K562 (cell line): Measurements from ENCODE around the gene OLFML2A. TPM values are rescaled to one million over a fixed set of nuclear protein-coding genes. Genes with fewer than 3 reads are reported as not detected.

Experiments
- ARID2 ChIP-seq: fragments of 450-650 bp; IDR thresholded peaks from 2 replicates; pipeline ENCODE4 v1.6.1; 2017; ENCODE audit warnings: antibody characterized with exemption, mild to moderate bottlenecking
- CHD2 ChIP-seq: IDR thresholded peaks from 2 replicates; pipeline ENCODE4 v1.6.1; 2011; ENCODE audit warnings: low read depth, low read length
- COPS2 ChIP-seq: fragments of 450-650 bp; conservative IDR thresholded peaks from 2 replicates; pipeline ENCODE4 v1.6.1; 2016; ENCODE audit warnings: mild to moderate bottlenecking, moderate library complexity
- CSDE1 ChIP-seq, 2 experiments: fragments of 450-650 bp; IDR thresholded peaks; 2 replicates each; pipeline ENCODE4 v1.6.1; 2016; ENCODE audit warnings: mild to moderate bottlenecking in 1 of 2
- HNRNPUL1 ChIP-seq: fragments of 200-400 bp; formaldehyde crosslinking; IDR thresholded peaks from 2 replicates; pipeline ENCODE4 v1.6.1; 2017; ENCODE audit warnings: low read length
- LARP7 ChIP-seq: fragments of 450-650 bp; IDR thresholded peaks from 2 replicates; pipeline ENCODE4 v1.6.1; 2016
- MCM2 ChIP-seq: fragments of 450-650 bp; IDR thresholded peaks from 2 replicates; pipeline ENCODE4 v1.6.1; 2017; ENCODE audit warnings: low read depth, mild to moderate bottlenecking
- MTA3 ChIP-seq: fragments of 450-650 bp; formaldehyde crosslinking; IDR thresholded peaks from 2 replicates; pipeline ENCODE4 v1.6.1; 2017; ENCODE audit warnings: mild to moderate bottlenecking, borderline replicate concordance
- MYBL2 ChIP-seq, 2 experiments: fragments of 450-650 bp in 1 of 2; sonication (generic) in 1 of 2; formaldehyde crosslinking in 1 of 2; IDR thresholded peaks; 2 replicates each; pipeline versions ENCODE4 v1.6.1 to v1.8.1; 2017 to 2022; ENCODE audit warnings: borderline replicate concordance in 1 of 2, inconsistent platforms in 1 of 2, low read depth in 1 of 2, mild to moderate bottlenecking in 1 of 2, missing genetic modification reagents in 1 of 2, moderate library complexity in 1 of 2
- NFIX ChIP-seq: fragments of 250-450 bp; sonication (Bioruptor Pico); IDR thresholded peaks from 2 replicates; pipeline ENCODE4 v1.4.0; 2020; ENCODE audit warnings: low read depth, mild to moderate bottlenecking, moderate library complexity
- PHF20 ChIP-seq: fragments of 450-650 bp; IDR thresholded peaks from 2 replicates; pipeline ENCODE4 v1.6.1; 2018; ENCODE audit not compliant: partially characterized antibody
- POLR3G ChIP-seq: IDR thresholded peaks from 2 replicates; pipeline ENCODE4 v1.6.1; 2011; ENCODE audit not compliant: insufficient read length, insufficient replicate concordance; ENCODE audit errors: extremely low read depth
- PYGO2 ChIP-seq: fragments of 450-650 bp; IDR thresholded peaks from 2 replicates; pipeline ENCODE4 v1.6.1; 2016; ENCODE audit warnings: mild to moderate bottlenecking, missing genetic modification characterization, moderate library complexity, missing compliant biosample characterization
- RBM22 ChIP-seq: fragments of 200-400 bp; formaldehyde crosslinking; IDR thresholded peaks from 2 replicates; pipeline ENCODE4 v1.6.1; 2018; ENCODE audit warnings: low read length, low read depth; ENCODE audit not compliant: poor library complexity, severe bottlenecking
- ZNF212 ChIP-seq: fragments of 450-650 bp; formaldehyde crosslinking; IDR thresholded peaks from 2 replicates; pipeline ENCODE4 v1.4.0; 2020; ENCODE audit warnings: mild to moderate bottlenecking
- polyA plus RNA-seq, 8 experiments: library from polyadenylated mRNA; depleted of rRNA in 4 of 8; stranded (reverse) in 5 of 8; unstranded in 3 of 8; fragments of >200 nt; fragmentation: Nextera tagmentation in 2 of 8; fragmentation: Illumina TruSeq in 1 of 8; extraction: Ambion mirVana in 2 of 8; extraction: Trizol in 1 of 8; gene quantifications; 2 replicates each; pipeline versions ENCODE4 v1.2.1 to v1.2.3, GENCODE V29; 2011 to 2014; ENCODE audit warnings: inconsistent platforms in 1 of 8, missing spikeins in 1 of 8
- total RNA-seq, 7 experiments: library from RNA; depleted of rRNA in 6 of 7; stranded (reverse); fragments of >200 nt in 6 of 7; fragmentation: Illumina TruSeq in 2 of 7; extraction: Trizol in 2 of 7; gene quantifications; 2 replicates each; pipeline versions ENCODE4 v1.2.1 to v1.2.3, GENCODE V29; 2011 to 2021; ENCODE audit warnings: low replicate concordance in 1 of 7
- TF ChIP-seq, protein P1 (sequence below): sonication (generic); formaldehyde crosslinking; IDR thresholded peaks from 2 replicates; pipeline ENCODE4 v1.5.0; 2020; ENCODE audit warnings: missing genetic modification reagents
- TF ChIP-seq, protein P2 (sequence below): fragments of 150-350 bp; IDR thresholded peaks from 2 replicates; pipeline ENCODE4 v1.6.1; 2014; ENCODE audit warnings: low read depth, mild to moderate bottlenecking, low read length, borderline replicate concordance
- TF ChIP-seq, protein P3 (sequence below): sonication (generic); formaldehyde crosslinking; IDR thresholded peaks from 2 replicates; pipeline ENCODE4 v1.8.0; 2022; ENCODE audit warnings: mild to moderate bottlenecking, missing genetic modification reagents
- TF ChIP-seq, protein P4 (sequence below): sonication (generic); formaldehyde crosslinking; IDR thresholded peaks from 2 replicates; pipeline ENCODE4 v1.8.0; 2022; ENCODE audit warnings: mild to moderate bottlenecking, missing genetic modification reagents, borderline replicate concordance
- TF ChIP-seq, protein P5 (sequence below): fragments of 450-650 bp; formaldehyde crosslinking; IDR thresholded peaks from 2 replicates; pipeline ENCODE4 v1.4.0; 2022; ENCODE audit warnings: missing genetic modification characterization

OLFML2A gene
- total and polyA plus RNA-seq, 9 of the 15 experiments (the other 6 are each of a cell fraction or from before 2014, with no cell fraction given), result 0.16 TPM; not detected in 8

DNA sequence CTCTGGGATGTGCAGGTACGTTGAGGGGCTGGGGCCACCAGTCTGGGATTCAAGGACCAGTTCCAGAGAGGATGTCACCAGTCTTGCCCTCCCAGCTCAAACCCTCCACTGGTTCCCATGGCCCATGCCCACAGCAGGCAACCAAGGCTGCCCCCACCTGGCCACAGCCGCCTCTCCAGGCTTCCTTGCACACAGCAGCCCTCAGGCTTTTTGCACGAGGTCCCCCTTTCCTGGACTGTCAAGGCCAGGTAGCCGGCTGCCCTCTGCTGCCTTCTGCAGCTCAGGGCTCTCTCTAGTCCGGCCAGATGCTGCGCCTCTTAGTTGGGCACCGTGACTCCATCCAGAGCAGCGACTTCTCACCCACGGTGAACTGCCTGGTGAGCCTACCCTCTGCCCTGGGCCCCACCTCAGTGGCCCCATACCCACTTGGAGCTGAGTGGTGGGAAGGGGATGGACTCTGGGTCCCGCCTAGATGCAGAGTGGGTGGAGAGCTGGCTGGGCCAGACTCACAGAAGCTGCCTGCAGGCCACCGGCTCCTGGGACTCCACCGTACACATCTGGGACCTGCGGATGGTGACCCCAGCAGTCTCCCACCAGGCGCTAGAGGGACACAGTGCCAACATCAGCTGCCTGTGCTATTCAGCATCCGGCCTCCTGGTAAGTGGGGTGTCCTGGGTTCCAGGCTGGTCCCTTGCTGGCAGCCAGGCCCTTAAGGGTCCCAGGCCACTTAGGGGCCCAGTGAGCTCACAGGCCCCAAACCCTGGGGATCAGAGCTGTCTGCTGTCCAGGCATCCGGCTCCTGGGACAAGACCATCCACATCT lies 79.2 kb downstream of the OLFML2A start (continued):
- TF ChIP-seq, protein P1, sequence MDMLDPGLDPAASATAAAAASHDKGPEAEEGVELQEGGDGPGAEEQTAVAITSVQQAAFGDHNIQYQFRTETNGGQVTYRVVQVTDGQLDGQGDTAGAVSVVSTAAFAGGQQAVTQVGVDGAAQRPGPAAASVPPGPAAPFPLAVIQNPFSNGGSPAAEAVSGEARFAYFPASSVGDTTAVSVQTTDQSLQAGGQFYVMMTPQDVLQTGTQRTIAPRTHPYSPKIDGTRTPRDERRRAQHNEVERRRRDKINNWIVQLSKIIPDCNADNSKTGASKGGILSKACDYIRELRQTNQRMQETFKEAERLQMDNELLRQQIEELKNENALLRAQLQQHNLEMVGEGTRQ (CRISPR knock-in tag), result no peak
- TF ChIP-seq HNRNPUL1, result no peak
- TF ChIP-seq, protein P2, sequence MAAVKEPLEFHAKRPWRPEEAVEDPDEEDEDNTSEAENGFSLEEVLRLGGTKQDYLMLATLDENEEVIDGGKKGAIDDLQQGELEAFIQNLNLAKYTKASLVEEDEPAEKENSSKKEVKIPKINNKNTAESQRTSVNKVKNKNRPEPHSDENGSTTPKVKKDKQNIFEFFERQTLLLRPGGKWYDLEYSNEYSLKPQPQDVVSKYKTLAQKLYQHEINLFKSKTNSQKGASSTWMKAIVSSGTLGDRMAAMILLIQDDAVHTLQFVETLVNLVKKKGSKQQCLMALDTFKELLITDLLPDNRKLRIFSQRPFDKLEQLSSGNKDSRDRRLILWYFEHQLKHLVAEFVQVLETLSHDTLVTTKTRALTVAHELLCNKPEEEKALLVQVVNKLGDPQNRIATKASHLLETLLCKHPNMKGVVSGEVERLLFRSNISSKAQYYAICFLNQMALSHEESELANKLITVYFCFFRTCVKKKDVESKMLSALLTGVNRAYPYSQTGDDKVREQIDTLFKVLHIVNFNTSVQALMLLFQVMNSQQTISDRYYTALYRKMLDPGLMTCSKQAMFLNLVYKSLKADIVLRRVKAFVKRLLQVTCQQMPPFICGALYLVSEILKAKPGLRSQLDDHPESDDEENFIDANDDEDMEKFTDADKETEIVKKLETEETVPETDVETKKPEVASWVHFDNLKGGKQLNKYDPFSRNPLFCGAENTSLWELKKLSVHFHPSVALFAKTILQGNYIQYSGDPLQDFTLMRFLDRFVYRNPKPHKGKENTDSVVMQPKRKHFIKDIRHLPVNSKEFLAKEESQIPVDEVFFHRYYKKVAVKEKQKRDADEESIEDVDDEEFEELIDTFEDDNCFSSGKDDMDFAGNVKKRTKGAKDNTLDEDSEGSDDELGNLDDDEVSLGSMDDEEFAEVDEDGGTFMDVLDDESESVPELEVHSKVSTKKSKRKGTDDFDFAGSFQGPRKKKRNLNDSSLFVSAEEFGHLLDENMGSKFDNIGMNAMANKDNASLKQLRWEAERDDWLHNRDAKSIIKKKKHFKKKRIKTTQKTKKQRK, result no peak
- peak; percentile 90 for TF ChIP-seq RBM22
- no peak for TF ChIP-seq POLR3G
- no peak for TF ChIP-seq PYGO2 (tag)
- no peak for TF ChIP-seq PHF20
- no peak for TF ChIP-seq MTA3
- no peak for TF ChIP-seq CSDE1 (IDR thresholded peaks at IDR 0.05)
- TF ChIP-seq LARP7, result no peak
- TF ChIP-seq, protein P3, sequence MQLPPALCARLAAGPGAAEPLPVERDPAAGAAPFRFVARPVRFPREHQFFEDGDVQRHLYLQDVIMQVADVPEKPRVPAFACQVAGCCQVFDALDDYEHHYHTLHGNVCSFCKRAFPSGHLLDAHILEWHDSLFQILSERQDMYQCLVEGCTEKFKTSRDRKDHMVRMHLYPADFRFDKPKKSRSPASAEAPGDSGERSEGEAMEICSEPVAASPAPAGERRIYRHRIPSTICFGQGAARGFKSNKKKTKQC (CRISPR knock-in tag), result no peak
- no peak for TF ChIP-seq NFIX (CRISPR knock-in tag)
- no peak for TF ChIP-seq ZNF212 (CRISPR knock-in tag)
- TF ChIP-seq, protein P4, sequence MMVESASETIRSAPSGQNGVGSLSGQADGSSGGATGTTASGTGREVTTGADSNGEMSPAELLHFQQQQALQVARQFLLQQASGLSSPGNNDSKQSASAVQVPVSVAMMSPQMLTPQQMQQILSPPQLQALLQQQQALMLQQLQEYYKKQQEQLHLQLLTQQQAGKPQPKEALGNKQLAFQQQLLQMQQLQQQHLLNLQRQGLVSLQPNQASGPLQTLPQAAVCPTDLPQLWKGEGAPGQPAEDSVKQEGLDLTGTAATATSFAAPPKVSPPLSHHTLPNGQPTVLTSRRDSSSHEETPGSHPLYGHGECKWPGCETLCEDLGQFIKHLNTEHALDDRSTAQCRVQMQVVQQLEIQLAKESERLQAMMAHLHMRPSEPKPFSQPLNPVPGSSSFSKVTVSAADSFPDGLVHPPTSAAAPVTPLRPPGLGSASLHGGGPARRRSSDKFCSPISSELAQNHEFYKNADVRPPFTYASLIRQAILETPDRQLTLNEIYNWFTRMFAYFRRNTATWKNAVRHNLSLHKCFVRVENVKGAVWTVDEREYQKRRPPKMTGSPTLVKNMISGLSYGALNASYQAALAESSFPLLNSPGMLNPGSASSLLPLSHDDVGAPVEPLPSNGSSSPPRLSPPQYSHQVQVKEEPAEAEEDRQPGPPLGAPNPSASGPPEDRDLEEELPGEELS (CRISPR knock-in tag), result 0 out of 2 replicates have a peak, but pooled peaks have one; percentile 10
- peak; percentile 26; the same call in 1 of the 2 replicates for TF ChIP-seq CHD2
- TF ChIP-seq ARID2, result no peak
- TF ChIP-seq COPS2, result no peak
- TF ChIP-seq, protein P5, sequence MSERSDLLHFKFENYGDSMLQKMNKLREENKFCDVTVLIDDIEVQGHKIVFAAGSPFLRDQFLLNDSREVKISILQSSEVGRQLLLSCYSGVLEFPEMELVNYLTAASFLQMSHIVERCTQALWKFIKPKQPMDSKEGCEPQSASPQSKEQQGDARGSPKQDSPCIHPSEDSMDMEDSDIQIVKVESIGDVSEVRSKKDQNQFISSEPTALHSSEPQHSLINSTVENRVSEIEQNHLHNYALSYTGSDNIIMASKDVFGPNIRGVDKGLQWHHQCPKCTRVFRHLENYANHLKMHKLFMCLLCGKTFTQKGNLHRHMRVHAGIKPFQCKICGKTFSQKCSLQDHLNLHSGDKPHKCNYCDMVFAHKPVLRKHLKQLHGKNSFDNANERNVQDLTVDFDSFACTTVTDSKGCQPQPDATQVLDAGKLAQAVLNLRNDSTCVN (CRISPR knock-in tag), result no peak
- no peak for TF ChIP-seq MCM2
- no peak for TF ChIP-seq MYBL2 (IDR thresholded peaks at IDR 0.05; ENCODE audit: low read depth)
- no peak for TF ChIP-seq MYBL2 (CRISPR knock-in tag; IDR thresholded peaks at IDR 0.05; ENCODE audit: borderline replicate concordance)
